Stomach (tissue), 9 donors: Measurements from ENCODE around the gene LRRC15. TPM values are rescaled to one million over a fixed set of nuclear protein-coding genes. Genes with fewer than 3 reads are reported as not detected.

Source experiments
- DNase-seq, 2 donors: peaks; one replicate each; pipeline versions ENCODE4 v3.0.0 to v3.0.0-alpha.2; 2013 to 2019
- H3K27ac ChIP-seq, 5 donors: fragments of 200-600 bp in 4 of 5; sonication (generic) in 4 of 5; one replicate each; pipeline ENCODE4 v1.5.1; 2013 to 2019; ENCODE audit warnings: mild to moderate bottlenecking in 1 of 5, moderate library complexity in 1 of 5
- H3K27me3 ChIP-seq, 3 donors: fragments of 200-600 bp; sonication (generic); one replicate each; pipeline ENCODE4 v1.5.1; 2017 to 2019; ENCODE audit warnings: mixed run types in 1 of 3
- H3K36me3 ChIP-seq, 4 donors: fragments of 200-600 bp; sonication (generic); 1 replicate in 3 of 4; 2 replicates in 1 of 4; pipeline ENCODE4 v1.5.1; 2016 to 2019
- H3K4me1 ChIP-seq, 4 donors: fragments of 200-600 bp; sonication (generic); one replicate each; pipeline ENCODE4 v1.5.1; 2016 to 2019
- H3K4me3 ChIP-seq, 4 donors: fragments of 200-600 bp; sonication (generic) in 3 of 4; one replicate each; pipeline ENCODE4 v1.5.1; 2016 to 2019; ENCODE audit warnings: mild to moderate bottlenecking in 1 of 4
- H3K9me3 ChIP-seq, 4 donors: fragments of 200-600 bp; sonication (generic); one replicate each; pipeline ENCODE4 v1.5.1; 2016 to 2019
- EP300 ChIP-seq: sonication (generic); formaldehyde crosslinking; IDR thresholded peaks from one replicate; pipeline ENCODE4 v1.6.1; 2017; ENCODE audit warnings: antibody characterized with exemption
- POLR2A ChIP-seq, 4 donors: fragments of 450-650 bp; IDR thresholded peaks; one replicate each; pipeline ENCODE4 v1.6.1; 2016; ENCODE audit warnings: antibody characterized with exemption in 4 of 4, control low read depth in 2 of 4, mild to moderate bottlenecking in 1 of 4, moderate library complexity in 1 of 4
- POLR2AphosphoS5 ChIP-seq, 3 donors: sonication (generic); formaldehyde crosslinking; IDR thresholded peaks; one replicate each; pipeline ENCODE4 v1.6.1; 2016; ENCODE audit warnings: antibody characterized with exemption in 3 of 3
- WGBS, 5 donors: extraction: QIAGEN DNeasy Blood & Tissue Kit in 3 of 5; methylation state at CpG; one replicate each; pipeline versions ENCODE4 v1.1.5 to v1.1.7; 2013 to 2018; 5-methylcytosine and 5-hydroxymethylcytosine counted together
- intact Hi-C: fragments of 100-400 bp; cut with DNase I; formaldehyde crosslinking; loops from one replicate; pipeline ENCODE4 v1.15.1; 2023; ENCODE audit warnings: low total_unique reads
- polyA plus RNA-seq, 3 donors: library from polyadenylated mRNA; stranded (reverse); fragments of 200-250 nt; gene quantifications; one replicate each; pipeline ENCODE4 v1.2.3, GENCODE V29; 2013
- total RNA-seq, 5 donors: library from RNA; depleted of rRNA; stranded (reverse); fragments of >200 nt; gene quantifications; one replicate each; pipeline versions ENCODE4 v1.1.0 to v1.2.3, GENCODE V29; 2014 to 2016
- TF ChIP-seq, protein P1 (sequence below), 7 experiments: fragments of 450-650 bp in 4 of 7; fragments of 200-600 bp in 3 of 7; sonication (generic) in 3 of 7; IDR thresholded peaks; one replicate each; pipeline ENCODE4 v1.5.1; 2016 to 2019; ENCODE audit warnings: antibody characterized with exemption in 7 of 7, control low read depth in 2 of 7, mild to moderate bottlenecking in 1 of 7
- donor health status: healthy with polysubstance abuse.
- donor health status: Bipolar disorder and iron deficiency.
- donor health status: healthy.

The LRRC15 gene
- total and polyA plus RNA-seq, 8 donors, result 0.03 to 1.7 (median 0.43) TPM; not detected in 3

DNA sequence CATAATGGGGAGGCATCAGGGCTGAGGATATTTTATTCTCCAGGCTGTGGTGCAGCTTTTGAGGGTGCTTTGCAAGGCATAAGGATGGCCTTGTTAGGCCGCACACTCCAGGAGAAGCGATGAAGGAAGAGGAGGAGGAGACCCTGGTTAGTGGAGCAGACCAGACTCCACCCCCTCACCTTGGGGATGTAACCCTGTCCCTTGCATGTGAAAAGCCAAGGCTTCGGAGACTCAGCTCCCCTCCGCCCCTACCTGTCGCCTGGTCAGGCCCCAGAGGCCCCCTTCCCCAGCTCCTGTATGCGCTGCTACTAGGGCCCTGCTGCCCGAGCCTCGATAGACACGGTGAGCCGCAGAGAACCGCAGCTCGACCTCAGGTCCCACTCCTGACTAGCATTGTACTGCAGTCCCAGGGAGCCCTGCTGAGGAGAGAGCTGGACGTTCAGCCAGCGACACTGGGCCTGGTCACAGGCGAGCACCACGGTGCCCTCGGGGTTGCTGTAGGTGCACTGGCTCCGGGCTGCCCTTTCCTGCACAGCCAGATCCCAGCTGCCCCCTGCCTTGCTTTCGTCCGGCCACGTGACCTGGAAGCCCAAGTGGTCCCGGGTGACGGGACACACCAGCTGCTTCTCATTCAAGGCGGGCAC lies 28.7 kb downstream of the LRRC15 start:
- Histone ChIP-seq H3K27ac (no peak overlapping the region), H3K4me1 (no peaks in the 10 kb centered on the region), H3K9me3 (no peaks in the 10 kb centered on the region), H3K4me3 (no peak overlapping the region), H3K27me3 (peaks cover 0 to 8% (median 0%) of the 10 kb centered on the region in 3 donors), H3K36me3 (no peaks in the 10 kb centered on the region)
- TF ChIP-seq, protein P1, sequence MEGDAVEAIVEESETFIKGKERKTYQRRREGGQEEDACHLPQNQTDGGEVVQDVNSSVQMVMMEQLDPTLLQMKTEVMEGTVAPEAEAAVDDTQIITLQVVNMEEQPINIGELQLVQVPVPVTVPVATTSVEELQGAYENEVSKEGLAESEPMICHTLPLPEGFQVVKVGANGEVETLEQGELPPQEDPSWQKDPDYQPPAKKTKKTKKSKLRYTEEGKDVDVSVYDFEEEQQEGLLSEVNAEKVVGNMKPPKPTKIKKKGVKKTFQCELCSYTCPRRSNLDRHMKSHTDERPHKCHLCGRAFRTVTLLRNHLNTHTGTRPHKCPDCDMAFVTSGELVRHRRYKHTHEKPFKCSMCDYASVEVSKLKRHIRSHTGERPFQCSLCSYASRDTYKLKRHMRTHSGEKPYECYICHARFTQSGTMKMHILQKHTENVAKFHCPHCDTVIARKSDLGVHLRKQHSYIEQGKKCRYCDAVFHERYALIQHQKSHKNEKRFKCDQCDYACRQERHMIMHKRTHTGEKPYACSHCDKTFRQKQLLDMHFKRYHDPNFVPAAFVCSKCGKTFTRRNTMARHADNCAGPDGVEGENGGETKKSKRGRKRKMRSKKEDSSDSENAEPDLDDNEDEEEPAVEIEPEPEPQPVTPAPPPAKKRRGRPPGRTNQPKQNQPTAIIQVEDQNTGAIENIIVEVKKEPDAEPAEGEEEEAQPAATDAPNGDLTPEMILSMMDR (IDR thresholded peaks at IDR 0.05), result no peak
- no peak for TF ChIP-seq POLR2A (IDR thresholded peaks at IDR 0.05)
- no peak for TF ChIP-seq POLR2AphosphoS5 (IDR thresholded peaks at IDR 0.05)
- TF ChIP-seq EP300, result no peak
- no peak for DNase-seq
- intact Hi-C loops, result loop anchor here (10.0 kb wide), 1 partner anchor 254 kb away; no protein-coding TSS in a partner anchor
- WGBS, 5 donors, result 92 to 95% (median 94%) methylated on average over 23 to 24 of the region's 24 CpGs

- H3K4me3 ChIP-seq, result no peak overlapping the region
- no peak overlapping the region for H3K27ac ChIP-seq
- H3K36me3 ChIP-seq, result no peaks in the 10 kb centered on the region
- peaks cover 0 to 12% (median 0%) of the 10 kb centered on the region in 3 donors for H3K27me3 ChIP-seq
- 36 to 49% (median 40%) methylated on average over 5 of the region's 5 CpGs for WGBS, 5 donors
- TF ChIP-seq POLR2A (IDR thresholded peaks at IDR 0.05) (no peak), EP300 (no peak), POLR2AphosphoS5 (IDR thresholded peaks at IDR 0.05) (no peak)
- TF ChIP-seq, protein P1 (IDR thresholded peaks at IDR 0.05), result no peak
- H3K4me1 ChIP-seq, result no peaks in the 10 kb centered on the region
- no peaks in the 10 kb centered on the region for H3K9me3 ChIP-seq
- intact Hi-C loops, result loop anchor here (5.0 to 10.0 kb wide), 2 partner anchors 67 to 255 kb away; no protein-coding TSS in a partner anchor
- no peak for DNase-seq
Measured at GRCh38 chr3:194339840-194340239, 29.7 kb downstream of the LRRC15 start.

- Histone ChIP-seq H3K27me3 (peaks cover 0 to 13% (median 0%) of the 10 kb centered on the region in 3 donors), H3K9me3 (no peaks in the 10 kb centered on the region)
Measured at GRCh38 chr3:194339356-194339755, 30.2 kb downstream of the LRRC15 start.

DNA sequence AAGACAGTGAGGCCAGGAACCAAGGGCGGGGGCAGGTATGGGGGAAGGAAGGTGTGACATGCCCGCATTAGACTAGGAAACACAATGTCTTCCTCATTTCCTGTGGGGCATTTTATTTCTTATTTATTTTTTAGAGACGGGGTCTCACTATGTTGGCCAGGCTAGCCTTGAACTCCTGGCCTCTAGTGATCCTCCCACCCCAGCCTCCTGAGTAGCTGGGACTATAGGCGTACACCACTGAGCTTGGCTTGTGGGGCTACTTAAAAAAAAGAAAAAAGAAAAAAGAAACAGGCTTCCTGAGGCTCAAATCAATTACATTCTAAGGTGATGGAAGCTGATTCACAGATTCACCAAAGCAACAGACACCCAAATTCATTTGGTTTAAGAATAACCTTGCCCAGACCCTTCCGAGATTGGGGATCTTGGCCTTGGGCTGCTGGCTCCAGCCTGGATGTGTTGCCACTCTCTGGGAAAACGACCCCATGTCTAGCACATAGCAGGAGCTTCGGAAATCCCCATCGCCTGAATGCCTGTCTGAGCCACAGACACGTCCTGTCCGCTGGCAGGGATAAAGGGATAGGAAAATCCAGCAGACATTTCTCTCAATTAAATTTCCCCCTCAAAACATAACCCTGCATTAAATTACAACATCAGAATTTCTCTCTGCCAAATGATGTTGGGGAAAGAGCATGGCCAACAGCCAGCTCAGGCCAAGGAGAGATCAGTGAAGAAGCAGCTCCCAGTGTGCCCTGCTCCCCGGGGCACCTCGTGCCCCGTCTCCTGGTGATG lies 31.4 kb downstream of the LRRC15 start:
- Histone ChIP-seq H3K27ac (no peak overlapping the region), H3K27me3 (peaks cover 0 to 20% (median 5%) of the 10 kb centered on the region in 3 donors), H3K4me1 (peaks cover 4 to 11% (median 9%) of the 10 kb centered on the region in 4 donors), H3K36me3 (no peaks in the 10 kb centered on the region), H3K9me3 (no peaks in the 10 kb centered on the region), H3K4me3 (no peak overlapping the region)
- WGBS, 5 donors, result 75 to 88% (median 83%) methylated on average over 13 of the region's 13 CpGs
- TF ChIP-seq EP300 (no peak), POLR2A (IDR thresholded peaks at IDR 0.05) (no peak), POLR2AphosphoS5 (IDR thresholded peaks at IDR 0.05) (no peak)
- TF ChIP-seq, protein P1 (IDR thresholded peaks at IDR 0.05), result no peak
- intact Hi-C loops, result loop anchor here (5.0 kb wide), 1 partner anchor 69 kb away; no protein-coding TSS in a partner anchor
- DNase-seq, result no peak

More at GRCh38 chr3:194339356-194339755, 30.2 kb downstream of the LRRC15 start:
- Histone ChIP-seq H3K4me1 (no peaks in the 10 kb centered on the region), H3K4me3 (no peak overlapping the region), H3K27ac (no peak overlapping the region), H3K36me3 (no peaks in the 10 kb centered on the region)
- DNase-seq, result no peak
- intact Hi-C loops, result loop anchor here (5.0 kb wide), 1 partner anchor 68 kb away; no protein-coding TSS in a partner anchor
- TF ChIP-seq POLR2AphosphoS5 (IDR thresholded peaks at IDR 0.05), result no peak
- no peak for TF ChIP-seq EP300
- TF ChIP-seq, protein P1 (IDR thresholded peaks at IDR 0.05), result no peak
- TF ChIP-seq POLR2A (IDR thresholded peaks at IDR 0.05), result no peak
- 75 to 87% (median 81%) methylated on average over 9 of the region's 9 CpGs for WGBS, 5 donors
